Daoy (cell line): Measurements from ENCODE around the gene UGT1A7. TPM values are rescaled to one million over a fixed set of nuclear protein-coding genes. Genes with fewer than 3 reads are reported as not detected.
"Not testable (repeated sequence)": the region's sequence is repeated elsewhere in the genome, so short reads cannot be mapped to it uniquely, and the experiment has no call there.

Experiments
- DNase-seq: peaks from one replicate; pipeline ENCODE4 v3.0.0-alpha.2; 2015; ENCODE audit warnings: low read depth
- total RNA-seq: library from RNA; depleted of rRNA; stranded (reverse); fragments of >200 nt; shearing (Covaris generic); gene quantifications from 2 replicates; pipeline ENCODE4 v1.2.3, GENCODE V29; 2014

UGT1A7 gene
- total RNA-seq, 1 experiment from 2014 or later: 0.17 TPM

DNA sequence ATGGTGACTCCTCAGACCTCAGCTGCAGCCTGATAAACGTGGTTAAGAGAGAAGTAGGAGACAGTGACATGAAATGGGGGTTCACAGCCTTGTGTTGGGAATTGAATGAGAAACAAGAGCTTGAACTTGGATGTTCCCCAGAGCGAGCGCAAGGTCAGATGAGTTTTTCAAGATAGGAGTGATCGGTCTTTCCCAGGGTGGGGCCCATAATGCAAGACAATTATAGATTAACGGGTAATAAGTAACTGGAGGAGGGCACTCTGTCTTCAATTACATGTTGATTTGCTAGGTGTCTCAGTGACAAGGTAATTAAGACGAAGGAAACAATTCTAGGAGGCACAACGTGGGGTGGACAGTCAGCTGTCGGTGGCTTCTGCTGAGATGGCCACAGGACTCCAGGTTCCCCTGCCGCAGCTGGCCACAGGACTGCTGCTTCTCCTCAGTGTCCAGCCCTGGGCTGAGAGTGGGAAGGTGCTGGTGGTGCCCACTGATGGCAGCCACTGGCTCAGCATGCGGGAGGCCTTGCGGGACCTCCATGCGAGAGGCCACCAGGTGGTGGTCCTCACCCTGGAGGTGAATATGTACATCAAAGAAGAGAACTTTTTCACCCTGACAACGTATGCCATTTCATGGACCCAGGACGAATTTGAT lies 31.0 kb downstream of the UGT1A7 start, which contains the start of gene UGT1A5:
UGT1A5 (plus strand) TSS at position 297 of the 651 bp plus-strand sequence; CDS start at position 382, 85 bp downstream.
- no peak for DNase-seq

DNA sequence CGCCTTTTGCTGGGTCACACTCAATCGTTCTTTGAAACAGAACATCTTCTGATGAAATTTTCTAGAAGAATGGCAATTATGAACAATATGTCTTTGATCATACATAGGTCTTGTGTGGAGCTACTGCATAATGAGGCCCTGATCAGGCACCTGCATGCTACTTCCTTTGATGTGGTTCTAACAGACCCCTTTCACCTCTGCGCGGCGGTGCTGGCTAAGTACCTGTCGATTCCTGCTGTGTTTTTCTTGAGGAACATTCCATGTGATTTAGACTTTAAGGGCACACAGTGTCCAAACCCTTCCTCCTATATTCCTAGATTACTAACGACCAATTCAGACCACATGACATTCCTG lies 31.5 kb downstream of the UGT1A7 start:
- DNase-seq: no peak

DNA sequence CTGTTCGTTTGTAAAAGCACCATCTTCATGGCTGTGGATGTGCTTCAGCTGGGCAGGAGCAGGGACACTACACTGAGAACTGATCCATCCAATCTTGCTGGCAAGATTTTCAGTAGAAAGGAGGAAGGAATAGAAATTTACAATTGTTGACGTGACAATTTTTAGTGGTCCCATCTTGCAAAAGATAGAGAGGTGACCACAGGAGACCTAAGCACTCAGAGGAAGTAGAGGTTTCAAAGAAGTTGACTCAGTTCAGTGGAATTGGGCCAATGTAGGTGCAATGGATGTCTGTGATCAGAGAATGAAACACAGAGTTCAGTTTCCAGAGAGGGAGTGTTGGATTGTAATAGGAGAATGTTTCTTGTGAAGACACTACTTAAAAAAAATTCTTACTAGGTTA lies 32.4 kb downstream of the UGT1A7 start:
- DNase-seq: peak; percentile 49

DNA sequence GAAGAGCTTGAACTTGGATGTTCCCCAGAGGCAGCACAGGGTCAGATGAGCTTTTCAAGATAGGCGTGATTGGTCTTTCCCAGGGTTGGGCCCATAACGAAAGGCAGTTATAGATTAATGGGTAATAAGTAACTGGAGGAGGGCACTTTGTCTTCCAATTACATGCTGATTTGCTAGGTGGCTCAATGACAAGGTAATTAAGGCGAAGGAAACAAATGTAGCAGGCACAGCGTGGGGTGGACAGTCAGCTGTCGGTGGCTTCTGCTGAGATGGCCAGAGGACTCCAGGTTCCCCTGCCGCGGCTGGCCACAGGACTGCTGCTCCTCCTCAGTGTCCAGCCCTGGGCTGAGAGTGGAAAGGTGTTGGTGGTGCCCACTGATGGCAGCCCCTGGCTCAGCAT lies 36.9 kb downstream of the UGT1A7 start, which contains the start of gene UGT1A4:
UGT1A4 (plus strand) TSS at position 185 of the 400 bp plus-strand sequence; CDS start at position 270, 85 bp downstream.
- no peak for DNase-seq

DNA sequence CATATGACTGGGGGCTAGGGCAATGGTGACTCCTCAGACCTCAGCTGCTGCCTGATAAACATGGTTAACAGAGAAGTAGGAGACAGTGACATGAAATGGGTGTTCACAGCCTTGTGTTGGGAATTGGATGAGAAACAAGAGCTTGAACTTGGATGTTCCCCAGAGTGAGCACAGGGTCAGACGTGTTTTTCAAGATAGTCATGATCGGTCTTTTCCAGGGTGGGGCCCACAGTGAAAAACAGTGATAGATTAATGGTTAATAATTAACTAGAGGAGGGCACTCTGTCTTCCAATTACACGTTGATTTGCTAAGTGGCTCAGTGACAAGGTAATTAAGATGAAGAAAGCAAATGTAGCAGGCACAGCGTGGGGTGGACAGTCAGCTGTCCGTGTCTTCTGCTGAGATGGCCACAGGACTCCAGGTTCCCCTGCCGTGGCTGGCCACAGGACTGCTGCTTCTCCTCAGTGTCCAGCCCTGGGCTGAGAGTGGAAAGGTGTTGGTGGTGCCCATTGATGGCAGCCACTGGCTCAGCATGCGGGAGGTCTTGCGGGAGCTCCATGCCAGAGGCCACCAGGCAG lies 47.1 kb downstream of the UGT1A7 start, which contains the start of gene UGT1A3:
UGT1A3 (plus strand) TSS at position 320 of the 579 bp plus-strand sequence; CDS start at position 405, 85 bp downstream.
- no peak for DNase-seq

DNA sequence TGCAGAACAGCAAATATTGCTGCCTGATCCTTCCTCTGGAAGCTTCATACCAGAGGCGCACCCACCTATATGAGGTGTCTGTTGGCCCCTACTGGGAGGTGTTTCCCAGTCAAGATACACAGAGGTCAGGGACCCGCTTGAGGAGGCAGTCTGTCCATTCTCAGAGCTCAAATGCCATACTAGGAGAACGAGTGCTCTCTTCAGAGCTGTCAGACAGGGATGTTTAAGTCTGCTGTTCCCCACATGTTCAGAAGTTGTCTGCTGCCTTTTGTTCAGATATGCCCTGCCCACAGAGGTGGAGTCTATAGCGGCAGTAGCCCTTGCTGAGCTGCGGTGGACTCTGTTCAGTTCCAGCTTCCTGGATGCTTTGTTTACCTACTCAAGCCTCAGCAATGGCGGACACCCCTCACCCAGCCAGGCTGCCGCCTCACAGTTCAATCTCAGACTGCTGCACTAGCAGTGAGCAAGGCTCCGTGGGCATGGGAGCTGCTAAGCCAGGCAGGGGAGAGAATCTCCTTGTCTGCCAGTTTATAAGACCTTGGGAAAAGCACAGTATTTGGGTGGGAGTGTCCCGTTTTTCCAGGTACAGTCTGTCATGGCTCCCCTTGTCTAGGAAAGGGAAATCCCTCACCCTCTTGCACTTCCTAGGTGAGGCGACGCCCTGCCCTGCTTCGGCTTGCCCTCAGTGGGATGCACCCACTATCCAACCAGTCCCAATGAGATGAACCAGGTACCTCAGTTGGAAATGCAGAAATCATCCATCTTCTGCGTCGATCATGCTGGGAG lies 55.4 kb downstream of the UGT1A7 start:
- DNase-seq: not testable (repeated sequence)

DNA sequence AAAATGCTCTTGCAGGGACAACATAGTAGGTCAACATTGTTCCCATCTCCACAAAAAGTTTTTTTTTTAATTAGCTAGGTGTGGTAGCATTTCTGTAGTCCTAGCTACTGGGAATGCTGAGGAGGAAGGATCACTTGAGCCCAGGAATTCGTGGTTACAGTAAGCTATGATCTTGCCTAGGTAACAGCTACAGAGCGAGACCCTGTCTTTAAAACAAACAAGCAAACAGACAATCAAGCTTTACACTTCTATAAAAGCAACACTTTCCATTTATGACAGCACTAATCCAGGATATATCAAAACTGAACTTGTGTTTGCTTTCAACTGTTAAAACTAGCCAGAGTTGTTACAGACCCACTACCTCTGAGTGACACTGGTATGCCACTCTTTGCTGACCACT lies 59.2 kb downstream of the UGT1A7 start:
- no peak for DNase-seq

DNA sequence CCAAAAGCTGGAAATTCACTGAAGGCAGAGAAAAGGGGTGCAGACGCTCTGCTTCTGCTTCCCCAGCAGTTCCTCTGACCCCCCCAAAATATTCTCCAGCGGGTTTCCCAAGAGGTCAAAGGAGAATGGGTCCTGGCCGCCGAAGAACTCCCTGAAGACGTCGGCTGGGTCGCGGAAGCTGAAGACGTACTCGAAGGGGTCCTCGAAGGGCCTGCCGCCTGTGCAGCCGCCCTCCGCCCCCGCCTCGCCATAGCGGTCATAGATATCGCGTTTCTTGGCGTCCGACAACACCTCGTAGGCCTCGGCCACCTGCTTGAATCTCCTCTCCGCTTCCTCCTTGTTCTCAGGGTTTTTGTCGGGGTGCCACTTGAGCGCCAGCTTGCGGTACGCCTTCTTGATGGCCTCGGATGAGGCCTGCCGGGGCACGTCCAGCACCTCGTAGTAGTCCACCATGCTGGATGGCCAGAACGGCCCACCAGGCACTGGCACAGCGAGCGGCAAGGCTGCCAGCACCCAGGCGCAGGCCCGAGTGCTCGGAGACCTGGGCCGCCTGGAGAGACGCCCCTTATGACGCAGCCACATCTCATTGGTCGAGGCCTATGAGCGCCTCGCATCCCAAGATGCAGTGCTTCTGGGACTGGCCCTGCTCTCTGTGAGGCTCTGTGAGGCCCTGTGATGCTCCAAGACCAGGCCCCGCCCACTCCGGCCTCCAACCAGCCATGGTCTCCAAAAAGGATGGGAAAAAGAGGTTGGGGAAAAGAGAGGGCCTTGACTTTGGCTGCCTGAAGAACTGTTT lies 62.0 kb downstream of the UGT1A7 start:
- no peak for DNase-seq

DNA sequence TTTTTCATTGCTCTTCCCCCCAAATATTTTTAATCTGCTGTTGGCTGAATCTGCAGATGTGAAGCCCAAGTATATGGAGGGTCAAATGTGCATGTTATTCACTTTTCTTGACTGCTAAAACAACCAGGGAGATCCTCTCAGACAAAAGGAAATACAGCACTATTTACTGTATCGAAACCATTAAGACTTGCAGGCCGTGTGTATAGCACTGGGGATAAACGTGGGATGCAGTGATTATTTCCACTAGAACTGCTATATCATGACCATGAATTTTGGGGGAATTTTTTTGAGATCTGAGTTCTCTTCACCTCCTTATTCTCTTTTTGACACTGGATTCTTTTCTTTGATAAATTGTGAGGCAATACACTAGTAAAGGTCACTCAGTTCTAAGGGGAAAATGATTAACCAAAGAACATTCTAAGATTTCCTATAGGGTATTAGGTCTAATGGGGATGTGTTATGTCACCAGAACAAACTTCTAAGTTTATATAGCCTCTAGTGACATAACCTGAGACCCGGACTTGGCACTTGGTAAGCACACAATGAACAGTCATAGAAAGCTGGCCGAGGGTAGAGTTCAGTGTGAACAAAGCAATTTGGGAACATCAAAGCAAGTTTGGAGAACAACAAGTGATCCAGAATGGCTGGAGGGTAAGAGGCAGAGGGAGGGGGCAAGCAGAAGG lies 63.5 kb downstream of the UGT1A7 start:
- no peak for DNase-seq

DNA sequence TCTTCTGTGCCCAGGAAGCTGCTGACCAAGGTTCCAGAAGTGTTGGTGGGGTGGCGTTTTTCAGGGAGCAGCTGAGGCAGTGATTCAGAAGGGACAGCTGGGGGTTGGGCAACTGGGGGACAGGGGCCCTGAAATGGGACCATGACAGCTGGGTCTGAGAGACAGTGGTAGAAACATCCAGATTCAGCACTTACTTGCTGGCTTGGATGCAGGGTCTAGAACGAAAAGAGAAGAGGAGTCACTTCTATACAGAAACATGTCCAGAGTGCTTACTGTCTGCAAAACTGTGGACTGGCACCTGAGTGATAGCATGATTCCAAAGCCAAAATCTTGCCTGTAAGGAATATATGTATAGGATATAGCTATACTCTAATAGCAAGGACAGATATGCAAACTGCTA lies 64.1 kb downstream of the UGT1A7 start:
- DNase-seq: not testable (repeated sequence)

DNA sequence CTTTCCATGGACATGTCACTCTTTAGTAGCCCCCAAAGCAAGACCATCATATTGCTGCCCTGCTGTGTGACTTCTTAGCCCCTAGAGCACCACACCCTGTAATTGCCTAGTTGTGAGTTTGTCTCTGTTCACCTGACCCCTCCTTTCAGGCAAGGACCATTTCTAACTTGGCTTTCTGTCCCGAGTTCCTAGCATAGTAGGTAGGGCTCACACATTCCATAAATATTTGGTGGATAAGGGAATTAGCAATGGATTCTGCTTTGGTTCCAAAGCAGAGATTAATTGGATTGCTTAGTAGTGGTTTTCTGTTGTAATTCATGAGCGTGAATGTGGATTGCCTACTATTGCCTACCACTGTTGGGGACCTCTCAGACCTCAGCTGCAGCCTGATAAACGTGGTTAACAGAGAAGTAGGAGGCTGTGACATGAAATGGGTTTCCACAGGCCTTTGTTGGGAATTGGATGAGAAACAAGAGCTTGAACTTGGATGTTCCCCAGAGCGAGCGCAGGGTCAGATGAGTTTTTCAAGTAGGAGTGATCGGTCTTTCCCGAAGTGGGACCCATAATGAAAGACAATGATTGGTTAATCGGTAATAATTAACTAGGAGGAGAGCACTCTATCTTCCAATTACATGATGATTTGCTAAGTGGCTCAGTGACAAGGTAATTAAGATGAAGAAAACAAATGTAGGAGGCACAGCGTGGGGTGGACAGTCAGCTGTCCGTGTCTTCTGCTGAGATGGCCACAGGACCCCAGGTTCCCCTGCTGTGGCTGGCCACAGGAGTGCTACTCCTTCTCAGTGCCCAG lies 65.0 kb downstream of the UGT1A7 start:
- DNase-seq: no peak

DNA sequence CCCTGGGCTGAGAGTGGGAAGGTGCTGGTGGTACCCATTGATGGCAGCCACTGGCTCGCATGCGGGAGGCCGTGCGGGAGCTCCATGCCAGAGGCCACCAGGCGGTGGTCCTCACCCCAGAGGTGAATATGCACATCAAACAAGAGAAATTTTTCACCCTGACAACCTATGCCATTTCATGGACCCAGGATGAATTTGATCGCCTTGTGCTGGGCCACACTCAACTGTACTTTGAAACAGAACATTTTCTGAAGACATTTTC lies 65.5 kb downstream of the UGT1A7 start:
- DNase-seq: no peak

DNA sequence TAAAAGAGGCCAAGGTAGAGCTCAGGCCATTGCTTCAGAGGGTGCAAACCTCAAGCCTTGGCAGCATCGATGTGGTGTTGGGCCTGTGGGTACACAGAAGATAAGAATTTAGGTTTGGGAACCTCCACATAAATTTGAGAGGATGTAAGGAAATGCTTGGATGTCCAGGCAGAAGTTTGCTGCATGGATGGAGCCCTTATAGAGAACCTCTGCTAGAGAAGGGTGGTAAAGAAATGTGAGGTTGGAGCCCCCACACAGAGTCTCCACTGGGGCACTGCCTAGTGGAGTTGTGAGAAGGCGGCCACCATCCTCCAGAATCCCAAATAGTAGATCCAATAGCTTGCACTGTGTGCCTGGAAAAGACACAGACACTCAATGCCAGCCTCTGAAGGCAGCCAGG lies 69.0 kb downstream of the UGT1A7 start:
- not testable (repeated sequence) for DNase-seq

DNA sequence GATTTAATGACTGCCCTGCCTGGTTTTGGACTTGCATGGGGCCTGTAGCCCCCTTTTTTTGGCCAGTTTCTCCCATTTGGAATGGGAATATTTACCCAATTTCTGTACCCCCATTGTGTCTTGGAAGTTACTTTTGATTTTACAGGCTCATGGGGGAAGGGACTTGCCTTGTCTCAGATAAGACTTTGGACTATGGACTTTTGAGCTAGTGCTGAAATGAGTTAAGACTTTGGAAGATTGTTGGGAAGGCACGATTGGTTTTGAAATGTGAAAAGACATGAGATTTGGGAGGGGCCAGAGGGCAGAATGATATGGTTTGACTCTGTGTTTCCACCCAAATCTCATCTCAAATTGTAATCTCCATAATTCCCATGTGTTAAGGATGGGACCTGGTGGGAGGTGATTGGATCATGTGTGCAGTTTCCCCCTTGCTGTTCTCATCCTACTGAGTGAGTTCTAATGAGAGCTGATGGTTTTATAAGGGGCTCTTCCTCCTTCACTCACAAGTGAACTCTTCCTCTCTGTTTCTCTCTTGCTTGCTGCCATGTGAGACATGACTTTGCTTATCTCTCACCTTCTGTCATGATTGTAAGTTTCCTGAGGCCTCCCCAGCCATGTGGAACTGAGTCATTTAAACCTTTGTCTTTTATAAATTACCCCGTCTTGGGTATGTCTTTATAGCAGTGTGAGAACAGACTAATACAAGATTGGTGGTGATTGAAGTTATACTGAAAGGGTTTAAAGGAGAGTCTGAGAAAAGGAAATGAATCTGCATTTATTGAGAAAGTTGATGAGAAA lies 69.7 kb downstream of the UGT1A7 start:
- DNase-seq: not testable (repeated sequence)

DNA sequence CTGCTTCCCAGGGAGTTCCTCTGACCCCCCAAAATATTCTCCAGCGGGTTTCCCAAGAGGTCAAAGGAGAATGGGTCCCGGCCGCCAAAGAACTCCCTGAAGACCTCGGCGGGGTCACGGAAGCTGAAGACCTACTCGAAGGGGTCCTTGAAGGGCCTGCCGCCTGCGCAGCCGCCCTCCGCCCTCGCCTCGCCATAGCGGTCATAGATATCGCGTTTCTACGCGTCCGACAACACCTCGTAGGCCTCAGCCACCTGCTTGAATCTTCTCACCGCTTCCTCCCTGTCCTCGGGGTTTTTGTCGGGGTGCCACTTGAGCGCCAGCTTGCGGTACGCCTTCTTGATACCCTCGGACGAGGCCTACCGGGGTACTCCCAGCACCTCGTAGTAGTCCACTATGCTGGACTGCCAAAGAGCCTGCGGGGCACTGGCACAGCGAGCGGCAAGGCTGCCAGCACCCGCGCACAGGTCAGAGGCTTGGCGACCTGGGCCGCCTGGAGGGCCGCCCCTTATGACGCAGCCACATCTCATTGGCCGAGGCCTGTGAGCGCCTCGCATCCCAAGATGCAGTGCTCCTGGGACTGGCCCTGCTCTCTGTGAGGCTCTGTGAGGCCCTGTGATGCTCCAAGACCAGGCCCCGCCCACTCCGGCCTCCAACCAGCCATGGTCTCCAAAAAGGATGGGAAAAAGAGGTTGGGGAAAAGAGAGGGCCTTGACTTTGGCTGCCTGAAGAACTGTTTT lies 73.3 kb downstream of the UGT1A7 start:
- no peak for DNase-seq

DNA sequence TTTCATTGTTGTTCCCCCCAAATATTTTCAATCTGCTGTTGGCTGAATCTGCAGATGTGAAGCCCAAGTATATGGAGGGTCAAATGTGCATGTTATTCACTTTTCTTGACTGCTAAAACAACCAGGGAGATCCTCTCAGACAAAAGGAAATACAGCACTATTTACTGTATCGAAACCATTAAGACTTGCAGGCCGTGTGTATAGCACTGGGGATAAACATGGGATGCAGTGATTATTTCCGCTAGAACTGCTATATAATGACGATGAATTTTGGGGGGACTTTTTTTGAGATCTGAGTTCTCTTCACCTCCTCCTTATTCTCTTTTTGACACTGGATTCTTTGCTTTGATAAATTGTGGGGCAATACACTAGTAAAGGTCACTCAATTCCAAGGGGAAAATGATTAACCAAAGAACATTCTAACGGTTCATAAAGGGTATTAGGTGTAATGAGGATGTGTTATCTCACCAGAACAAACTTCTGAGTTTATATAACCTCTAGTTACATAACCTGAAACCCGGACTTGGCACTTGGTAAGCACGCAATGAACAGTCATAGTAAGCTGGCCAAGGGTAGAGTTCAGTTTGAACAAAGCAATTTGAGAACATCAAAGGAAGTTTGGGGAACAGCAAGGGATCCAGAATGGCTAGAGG lies 74.9 kb downstream of the UGT1A7 start:
- peak; percentile 47 for DNase-seq

DNA sequence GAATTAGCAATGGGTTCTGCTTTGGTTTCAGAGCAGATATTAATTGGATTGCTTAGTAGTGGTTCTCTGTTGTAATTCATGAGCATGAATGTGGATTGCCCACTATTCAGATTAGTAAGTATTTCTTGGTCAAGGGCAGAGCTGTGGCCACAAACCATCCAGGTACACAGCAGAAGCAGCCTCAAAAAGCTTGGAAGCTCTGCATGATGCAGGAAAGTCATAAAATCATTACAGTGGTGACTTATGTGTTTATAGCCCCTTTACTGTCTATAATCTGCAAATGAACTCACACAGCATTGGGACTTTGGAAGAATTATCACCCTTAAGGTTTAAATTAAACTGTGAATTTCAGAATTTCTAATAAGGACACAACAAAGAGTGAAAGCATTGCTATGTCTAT lies 76.4 kb downstream of the UGT1A7 start:
- DNase-seq: no peak

DNA sequence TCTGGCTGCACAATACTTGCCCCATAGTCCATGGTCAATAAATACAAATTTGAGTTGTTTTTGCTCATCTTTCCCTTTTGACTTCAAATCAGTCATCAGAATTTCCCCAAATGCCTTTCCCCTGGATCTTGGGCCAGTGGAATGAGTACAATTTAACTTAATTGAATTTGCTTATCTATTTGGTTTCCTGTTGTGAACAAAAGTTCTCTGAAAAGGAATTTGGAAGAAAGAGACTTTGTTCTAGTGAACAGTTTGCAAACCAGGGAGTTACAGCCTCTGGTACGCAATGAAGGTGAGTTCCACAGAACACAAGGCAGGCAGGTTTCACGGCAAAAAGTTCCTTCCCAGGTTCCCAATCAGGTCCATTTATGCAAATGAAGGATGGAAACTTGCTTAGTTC lies 77.1 kb downstream of the UGT1A7 start:
- DNase-seq: no peak

DNA sequence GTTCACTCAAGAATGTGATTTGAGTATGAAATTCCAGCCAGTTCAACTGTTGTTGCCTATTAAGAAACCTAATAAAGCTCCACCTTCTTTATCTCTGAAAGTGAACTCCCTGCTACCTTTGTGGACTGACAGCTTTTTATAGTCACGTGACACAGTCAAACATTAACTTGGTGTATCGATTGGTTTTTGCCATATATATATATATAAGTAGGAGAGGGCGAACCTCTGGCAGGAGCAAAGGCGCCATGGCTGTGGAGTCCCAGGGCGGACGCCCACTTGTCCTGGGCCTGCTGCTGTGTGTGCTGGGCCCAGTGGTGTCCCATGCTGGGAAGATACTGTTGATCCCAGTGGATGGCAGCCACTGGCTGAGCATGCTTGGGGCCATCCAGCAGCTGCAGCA lies 78.3 kb downstream of the UGT1A7 start, which contains the start of gene UGT1A1:
UGT1A1 (plus strand) TSS at position 228 of the 400 bp plus-strand sequence; CDS start at position 246, 18 bp downstream.
- no peak for DNase-seq
